B cell (primary cell): ENCODE measurements around the gene PIMREG. TPM values are rescaled to one million over a fixed set of nuclear protein-coding genes. Genes with fewer than 3 reads are reported as not detected.

Experiments used
- ATAC-seq: fragments of 200-7000 bp; cut with Tn5 transposase; one replicate; pipeline ENCODE4 v1.10.0; 2021; ENCODE audit warnings: low read depth, mild to moderate bottlenecking, moderate number of reproducible peaks, moderate library complexity
- CTCF ChIA-PET: fragments of 350-600 bp; sonication (Branson Sonifier 250); formaldehyde crosslinking; loops from one replicate; lab custom pipeline; 2021; ENCODE audit warnings: antibody characterized with exemption, inconsistent platforms; lab: Charles Lee
- POLR2A ChIA-PET: fragments of 350-600 bp; sonication (Branson Sonifier 250); formaldehyde crosslinking; loops from one replicate; lab custom pipeline; 2021; ENCODE audit warnings: antibody characterized with exemption; lab: Charles Lee
- DNase-seq: peaks from one replicate; pipeline ENCODE4 v3.0.0; 2013
- H2AFZ ChIP-seq: 2 replicates; pipeline ENCODE4 v1.6.1; 2012; ENCODE audit warnings: mild to moderate bottlenecking, low read depth, low read length; ENCODE audit not compliant: insufficient read depth, poor library complexity, severe bottlenecking
- H3K27ac ChIP-seq, 2 donors: 1 replicate in 1 of 2; 2 replicates in 1 of 2; pipeline ENCODE4 v1.5.1; 2012 to 2013; ENCODE audit warnings: low read length in 2 of 2, mild to moderate bottlenecking in 2 of 2, moderate library complexity in 1 of 2
- H3K27me3 ChIP-seq, 4 experiments: fragments of 200-600 bp in 1 of 4; sonication (generic) in 1 of 4; replicated peaks in 1 of 4; 1 replicate in 2 of 4; 2 replicates in 2 of 4; pipeline versions ENCODE4 v1.6.1 to v1.7.0; 2013 to 2016; ENCODE audit warnings: low read length in 3 of 4, mild to moderate bottlenecking in 2 of 4, mixed read lengths in 1 of 4, moderate library complexity in 1 of 4; ENCODE audit not compliant: insufficient read depth in 4 of 4, control insufficient read depth in 3 of 4; ENCODE audit errors: control extremely low read depth in 1 of 4
- H3K36me3 ChIP-seq, 2 experiments: replicated peaks in 1 of 2; 1 replicate in 1 of 2; 2 replicates in 1 of 2; pipeline versions ENCODE4 v1.6.1 to v1.7.1; 2013; ENCODE audit warnings: low read length in 1 of 2; ENCODE audit not compliant: insufficient read depth in 2 of 2, control insufficient read depth in 1 of 2; ENCODE audit errors: control extremely low read depth in 1 of 2, extremely low read depth in 1 of 2
- H3K4me1 ChIP-seq, 2 donors: fragments of 200-600 bp in 1 of 2; sonication (generic) in 1 of 2; 1 replicate in 1 of 2; 2 replicates in 1 of 2; pipeline versions ENCODE4 v1.5.1 to v1.6.1; 2013 to 2017; ENCODE audit warnings: low read length in 2 of 2; ENCODE audit not compliant: control insufficient read depth in 2 of 2, insufficient read depth in 2 of 2
- H3K4me2 ChIP-seq: replicated peaks from 2 replicates; pipeline ENCODE3; 2012; ENCODE audit warnings: mild to moderate bottlenecking, low read depth, low read length; ENCODE audit not compliant: poor library complexity, severe bottlenecking
- H3K4me3 ChIP-seq, 5 experiments: fragments of 200-600 bp in 1 of 5; sonication (generic) in 1 of 5; 1 replicate in 3 of 5; 2 replicates in 2 of 5; pipeline versions ENCODE4 v1.5.1 to v1.7.0; 2011 to 2016; ENCODE audit warnings: low read length in 4 of 5, mild to moderate bottlenecking in 4 of 5, low read depth in 2 of 5, control low read depth in 1 of 5, moderate library complexity in 1 of 5; ENCODE audit not compliant: insufficient read depth in 1 of 5; ENCODE audit errors: control extremely low read depth in 1 of 5, extremely low read depth in 1 of 5
- H3K79me2 ChIP-seq: fragments of 200-600 bp; sonication (generic); one replicate; pipeline ENCODE4 v1.6.0; 2016; ENCODE audit warnings: low read length; ENCODE audit not compliant: control insufficient read depth, insufficient read depth
- H3K9ac ChIP-seq: fragments of 200-600 bp; sonication (generic); 2 replicates; pipeline ENCODE4 v1.6.1; 2017; ENCODE audit warnings: mild to moderate bottlenecking, low read length, moderate library complexity
- H3K9me3 ChIP-seq, 3 donors: one replicate each; pipeline versions ENCODE4 v1.6.1 to v1.7.1; 2013; ENCODE audit warnings: low read length in 2 of 3; ENCODE audit not compliant: control insufficient read depth in 2 of 3, insufficient read depth in 1 of 3; ENCODE audit errors: control extremely low read depth in 1 of 3
- H4K20me1 ChIP-seq: 2 replicates; pipeline ENCODE4 v1.6.0; 2012; ENCODE audit warnings: mild to moderate bottlenecking, low read length; ENCODE audit not compliant: insufficient read depth, control insufficient read depth, poor library complexity, severe bottlenecking
- H3K27ac Mint-ChIP-seq: one replicate; pipeline ENCODE4 v1.8.0; 2021; ENCODE audit warnings: mixed read lengths
- H3K27me3 Mint-ChIP-seq: one replicate; pipeline ENCODE4 v1.8.0; 2021; ENCODE audit warnings: mixed read lengths
- H3K4me1 Mint-ChIP-seq: one replicate; pipeline ENCODE4 v1.8.0; 2021; ENCODE audit warnings: mixed read lengths
- H3K4me3 Mint-ChIP-seq: one replicate; pipeline ENCODE4 v1.8.0; 2021; ENCODE audit warnings: mixed read lengths
- H3K9me3 Mint-ChIP-seq: one replicate; pipeline ENCODE4 v1.8.0; 2022; ENCODE audit warnings: mixed read lengths; ENCODE audit not compliant: insufficient read depth
- EZH2 ChIP-seq: IDR thresholded peaks from 2 replicates; pipeline ENCODE4 v1.6.1; 2012; ENCODE audit warnings: borderline replicate concordance, low read depth, mild to moderate bottlenecking, moderate library complexity, low read length; ENCODE audit not compliant: insufficient read depth, poor library complexity, severe bottlenecking
- WGBS: methylation state at CpG from one replicate; pipeline ENCODE4 v1.1.5; 2013; ENCODE audit warnings: missing lambda C conversion rate; ENCODE audit not compliant: insufficient coverage; 5-methylcytosine and 5-hydroxymethylcytosine counted together
- intact Hi-C: fragments of 100-400 bp; cut with micrococcal nuclease; formaldehyde crosslinking; loops from one replicate; pipeline ENCODE4 v1.10.0; 2022
- polyA plus RNA-seq: library from polyadenylated mRNA; depleted of rRNA; stranded (reverse); fragments of >200 nt; gene quantifications from 2 replicates; pipeline ENCODE4 v1.2.3, GENCODE V29; 2012
- total RNA-seq, 2 donors: library from RNA; stranded (reverse); fragments of 120-200 nt in 1 of 2; gene quantifications; 1 replicate in 1 of 2; 2 replicates in 1 of 2; pipeline versions ENCODE4 v1.2.3 to v1.2.4, GENCODE V29; 2013 to 2022
- TF ChIP-seq, protein P1 (sequence below): fragments of 200-600 bp; IDR thresholded peaks from one replicate; pipeline ENCODE4 v1.8.0; 2022; ENCODE audit warnings: antibody characterized with exemption, mild to moderate bottlenecking

The PIMREG gene
- total and polyA plus RNA-seq, 2 donors (not counting 1 experiment from before 2014, with no cell fraction given): 0.21 TPM; not detected in 1

DNA sequence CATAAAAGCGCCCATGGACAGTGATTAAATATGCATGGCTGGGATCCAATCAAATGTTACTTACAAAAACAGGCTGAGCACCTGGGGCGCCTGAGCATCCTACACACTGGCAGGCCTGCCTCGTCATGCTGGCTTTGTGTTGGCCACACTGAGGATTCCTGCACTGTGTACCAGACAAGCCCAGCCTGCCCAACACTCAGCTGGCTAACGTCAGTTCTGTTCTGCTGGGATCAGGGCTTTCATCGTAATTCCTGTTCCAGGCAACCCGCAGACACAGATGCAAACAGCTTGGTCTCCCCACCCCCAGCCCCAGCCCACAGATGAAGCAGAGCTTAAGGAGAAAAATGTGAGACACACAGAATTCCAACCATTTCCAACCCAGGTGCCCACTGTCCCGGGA, 30.7 kb downstream of the PIMREG start:
- no peak overlapping the region for H3K9ac ChIP-seq
- H3K4me3 ChIP-seq: no peak overlapping the region
- DNase-seq (no peak), ATAC-seq (no peak)
- H3K9me3 Mint-ChIP-seq: no peaks in the 10 kb centered on the region
- no peaks in the 10 kb centered on the region for H3K9me3 ChIP-seq
- no peak overlapping the region for H3K27ac Mint-ChIP-seq
- no peak overlapping the region for H3K4me2 ChIP-seq
- no peaks in the 10 kb centered on the region for H3K79me2 ChIP-seq
- intact Hi-C loops: loop anchor here (5.0 kb wide), 2 partner anchors 122 to 227 kb away; no protein-coding TSS in a partner anchor
- H3K4me1 ChIP-seq: peaks cover 0 to 2% of the 10 kb centered on the region in 2 donors
- no peak overlapping the region for H3K27ac ChIP-seq
- H3K4me1 Mint-ChIP-seq: peaks cover 4% of the 10 kb centered on the region
- no peak overlapping the region for H3K4me3 Mint-ChIP-seq
- H2AFZ ChIP-seq: no peak overlapping the region
- POLR2A ChIA-PET: no interaction called here
- H3K27me3 ChIP-seq: no peaks in the 10 kb centered on the region
- 91% methylated on average over 7 of the region's 7 CpGs for WGBS
- no peaks in the 10 kb centered on the region for H4K20me1 ChIP-seq
- H3K27me3 Mint-ChIP-seq: no peaks in the 10 kb centered on the region
- no peak for TF ChIP-seq EZH2
- TF ChIP-seq, protein P1, sequence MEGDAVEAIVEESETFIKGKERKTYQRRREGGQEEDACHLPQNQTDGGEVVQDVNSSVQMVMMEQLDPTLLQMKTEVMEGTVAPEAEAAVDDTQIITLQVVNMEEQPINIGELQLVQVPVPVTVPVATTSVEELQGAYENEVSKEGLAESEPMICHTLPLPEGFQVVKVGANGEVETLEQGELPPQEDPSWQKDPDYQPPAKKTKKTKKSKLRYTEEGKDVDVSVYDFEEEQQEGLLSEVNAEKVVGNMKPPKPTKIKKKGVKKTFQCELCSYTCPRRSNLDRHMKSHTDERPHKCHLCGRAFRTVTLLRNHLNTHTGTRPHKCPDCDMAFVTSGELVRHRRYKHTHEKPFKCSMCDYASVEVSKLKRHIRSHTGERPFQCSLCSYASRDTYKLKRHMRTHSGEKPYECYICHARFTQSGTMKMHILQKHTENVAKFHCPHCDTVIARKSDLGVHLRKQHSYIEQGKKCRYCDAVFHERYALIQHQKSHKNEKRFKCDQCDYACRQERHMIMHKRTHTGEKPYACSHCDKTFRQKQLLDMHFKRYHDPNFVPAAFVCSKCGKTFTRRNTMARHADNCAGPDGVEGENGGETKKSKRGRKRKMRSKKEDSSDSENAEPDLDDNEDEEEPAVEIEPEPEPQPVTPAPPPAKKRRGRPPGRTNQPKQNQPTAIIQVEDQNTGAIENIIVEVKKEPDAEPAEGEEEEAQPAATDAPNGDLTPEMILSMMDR: no peak
- H3K36me3 ChIP-seq: no peaks in the 10 kb centered on the region
- CTCF ChIA-PET: interaction anchor here (1.0 to 1.4 kb wide), 3 partner anchors 125 to 227 kb away, joined by 3 to 4 read pairs (median 4); partner anchors contain the start of genes C17orf100 and MED31

DNA sequence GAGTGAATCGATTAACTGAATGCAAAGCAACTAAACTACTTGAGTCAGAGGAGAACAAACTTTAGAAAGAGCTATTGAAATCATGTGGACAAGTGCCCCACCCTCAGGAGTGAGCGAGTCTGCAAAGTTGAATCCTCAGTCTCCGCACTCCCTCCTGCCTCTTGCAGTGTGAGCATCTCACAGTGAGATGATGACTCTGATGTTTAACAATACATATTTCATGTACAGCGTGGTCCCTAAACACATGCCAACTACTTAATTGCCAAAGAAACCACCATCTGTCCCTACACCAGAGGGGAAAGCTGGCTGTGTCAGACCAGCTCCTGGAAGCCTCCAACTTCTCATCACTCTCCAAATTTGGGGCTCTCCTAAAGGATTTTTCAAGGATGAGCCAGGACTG, 31.2 kb downstream of the PIMREG start:
- no peak overlapping the region for H3K27ac ChIP-seq
- H3K4me3 Mint-ChIP-seq: no peak overlapping the region
- H3K4me1 ChIP-seq: peaks cover 0 to 2% of the 10 kb centered on the region in 2 donors
- TF ChIP-seq, protein P1: no peak
- no peak for TF ChIP-seq EZH2
- no peak overlapping the region for H3K4me3 ChIP-seq
- H3K4me2 ChIP-seq: no peak overlapping the region
- H3K36me3 ChIP-seq: no peaks in the 10 kb centered on the region
- no peaks in the 10 kb centered on the region for H3K27me3 Mint-ChIP-seq
- H3K4me1 Mint-ChIP-seq: peaks cover 4% of the 10 kb centered on the region
- H3K79me2 ChIP-seq: no peaks in the 10 kb centered on the region
- intact Hi-C loops: no loop called here
- no peaks in the 10 kb centered on the region for H4K20me1 ChIP-seq
- no peak overlapping the region for H3K27ac Mint-ChIP-seq
- no peaks in the 10 kb centered on the region for H3K9me3 Mint-ChIP-seq
- WGBS: 97% methylated on average over 3 of the region's 4 CpGs
- no peak overlapping the region for H2AFZ ChIP-seq
- no peak for DNase-seq
- H3K9ac ChIP-seq: no peak overlapping the region
- ChIA-PET CTCF (interaction anchor here (1.0 to 1.4 kb wide), 3 partner anchors 125 to 227 kb away, joined by 3 to 4 read pairs (median 4); partner anchors contain the start of genes C17orf100 and MED31), POLR2A (no interaction called here)
- H3K9me3 ChIP-seq: no peaks in the 10 kb centered on the region
- no peak for ATAC-seq
- H3K27me3 ChIP-seq: no peaks in the 10 kb centered on the region
